C4-2B (cell line): ENCODE measurements around the gene ORAI3.

Experiments
- ZFX ChIP-seq: fragments of 450-650 bp; IDR thresholded peaks from 2 replicates; pipeline ENCODE4 v1.6.1; 2017
- TF ChIP-seq, protein P1 (sequence below): fragments of 450-650 bp; conservative IDR thresholded peaks from 2 replicates; pipeline ENCODE4 v1.5.1; 2017; ENCODE audit warnings: mild to moderate bottlenecking

DNA sequence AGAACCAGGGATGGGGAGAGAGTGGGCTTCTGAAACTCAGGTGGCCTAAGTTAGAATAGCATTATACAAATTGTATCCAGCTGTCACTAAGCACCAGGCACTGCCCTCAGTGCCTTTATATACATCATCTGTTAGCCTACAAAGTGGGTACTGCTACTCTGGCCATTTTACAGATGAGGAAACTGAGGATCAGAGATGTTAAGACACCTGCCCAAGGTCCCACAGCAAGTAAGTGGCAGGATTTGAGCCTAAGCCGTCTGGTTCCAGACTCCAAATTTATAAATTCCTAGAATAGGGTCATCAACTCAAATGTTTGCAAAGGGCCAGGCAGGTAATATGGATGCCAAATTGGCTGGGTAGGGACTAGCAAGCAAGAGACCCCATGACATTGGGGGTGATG, 2.3 kb downstream of the ORAI3 start:
- TF ChIP-seq, protein P1, sequence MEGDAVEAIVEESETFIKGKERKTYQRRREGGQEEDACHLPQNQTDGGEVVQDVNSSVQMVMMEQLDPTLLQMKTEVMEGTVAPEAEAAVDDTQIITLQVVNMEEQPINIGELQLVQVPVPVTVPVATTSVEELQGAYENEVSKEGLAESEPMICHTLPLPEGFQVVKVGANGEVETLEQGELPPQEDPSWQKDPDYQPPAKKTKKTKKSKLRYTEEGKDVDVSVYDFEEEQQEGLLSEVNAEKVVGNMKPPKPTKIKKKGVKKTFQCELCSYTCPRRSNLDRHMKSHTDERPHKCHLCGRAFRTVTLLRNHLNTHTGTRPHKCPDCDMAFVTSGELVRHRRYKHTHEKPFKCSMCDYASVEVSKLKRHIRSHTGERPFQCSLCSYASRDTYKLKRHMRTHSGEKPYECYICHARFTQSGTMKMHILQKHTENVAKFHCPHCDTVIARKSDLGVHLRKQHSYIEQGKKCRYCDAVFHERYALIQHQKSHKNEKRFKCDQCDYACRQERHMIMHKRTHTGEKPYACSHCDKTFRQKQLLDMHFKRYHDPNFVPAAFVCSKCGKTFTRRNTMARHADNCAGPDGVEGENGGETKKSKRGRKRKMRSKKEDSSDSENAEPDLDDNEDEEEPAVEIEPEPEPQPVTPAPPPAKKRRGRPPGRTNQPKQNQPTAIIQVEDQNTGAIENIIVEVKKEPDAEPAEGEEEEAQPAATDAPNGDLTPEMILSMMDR = no peak
- no peak for TF ChIP-seq ZFX
